HG03108 (cell line): ENCODE results near the gene EDDM13.
"Not testable (repeated sequence)": the region's sequence is repeated elsewhere in the genome, so short reads cannot be mapped to it uniquely, and the experiment has no call there.

Source experiments
- ATAC-seq: cut with Tn5 transposase; IDR thresholded peaks from one replicate; pipeline ENCODE4 v1.9.1; 2021; ENCODE audit warnings: moderate library complexity; ENCODE audit not compliant: unreplicated experiment

EDDM13 gene, protein sequence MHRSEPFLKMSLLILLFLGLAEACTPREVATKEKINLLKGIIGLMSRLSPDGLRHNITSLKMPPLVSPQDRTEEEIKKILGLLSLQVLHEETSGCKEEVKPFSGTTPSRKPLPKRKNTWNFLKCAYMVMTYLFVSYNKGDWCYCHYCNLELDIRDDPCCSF

DNA sequence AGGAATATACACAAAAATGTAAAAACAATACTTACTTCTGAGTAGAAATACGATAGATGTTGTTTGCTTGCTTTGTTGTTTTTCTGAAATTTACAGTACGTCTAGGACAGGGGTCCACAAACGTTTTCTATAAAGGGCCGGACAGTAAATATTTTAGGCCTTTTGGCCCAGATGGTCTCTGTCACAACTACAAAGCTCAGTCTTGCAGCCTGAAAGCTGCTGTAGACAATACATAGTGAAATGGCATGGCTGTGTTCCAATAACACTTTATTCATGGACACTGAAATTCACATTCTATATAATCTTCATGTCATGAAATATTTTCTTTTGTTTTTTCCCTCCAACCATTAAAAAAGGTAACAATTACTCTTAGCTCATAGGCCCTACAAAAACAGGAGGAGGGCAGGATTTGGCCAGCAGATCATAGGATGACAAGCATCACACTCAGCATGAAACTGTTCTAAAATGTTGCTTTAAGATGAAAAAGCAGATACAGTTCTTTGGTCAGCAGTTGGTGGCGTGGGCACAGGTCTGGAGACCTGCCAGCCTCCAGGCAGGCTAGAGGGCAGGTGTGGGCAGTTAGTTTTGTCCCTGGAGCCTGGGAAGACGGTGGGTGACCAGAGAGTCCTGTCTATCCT lies at the start of gene EDDM13:
Gene EDDM13, plus strand, starts transcription at position 588 of the 638 bp plus-strand sequence. CDS start 87 bp downstream, outside the sequence.
- no peak for ATAC-seq

DNA sequence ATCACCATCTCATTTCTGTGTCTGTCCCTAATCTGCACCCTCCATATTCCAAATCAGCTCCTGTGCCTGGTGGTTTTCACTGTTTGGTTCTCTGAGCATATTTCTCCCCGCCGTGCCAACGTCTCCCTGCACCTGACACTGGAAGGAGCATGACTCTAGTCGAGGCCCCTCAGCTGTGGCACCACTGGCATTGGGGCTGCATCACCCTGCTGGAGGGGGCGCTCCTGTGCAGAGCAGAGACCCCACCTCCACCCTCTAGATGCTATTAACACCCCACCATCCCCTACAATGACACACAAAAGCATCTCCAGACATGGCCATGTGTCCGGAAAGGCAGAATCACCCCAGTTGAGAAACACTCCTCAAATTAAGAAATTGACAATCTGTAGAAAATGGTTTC lies 49.6 kb upstream of the EDDM13 start:
- no peak for ATAC-seq

DNA sequence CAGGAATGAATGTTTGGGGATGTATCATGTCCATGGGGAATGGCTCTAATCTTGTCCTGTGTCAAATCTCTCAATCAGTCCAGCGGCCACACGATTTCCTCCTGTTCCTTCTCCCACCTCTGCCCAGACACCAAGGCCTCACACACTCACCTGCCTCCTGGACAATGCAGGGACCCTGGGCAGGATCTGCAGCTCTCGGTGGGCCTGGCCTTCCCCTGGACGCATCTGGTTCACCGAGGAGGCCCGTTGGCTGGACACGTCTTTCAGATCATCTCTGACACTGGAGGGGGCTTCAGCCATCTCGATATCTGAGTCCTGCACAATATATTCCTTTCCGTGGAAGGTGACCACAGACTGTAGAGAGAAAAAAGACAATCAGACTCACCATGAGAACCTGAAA lies 49.1 kb upstream of the EDDM13 start:
- no peak for ATAC-seq

DNA sequence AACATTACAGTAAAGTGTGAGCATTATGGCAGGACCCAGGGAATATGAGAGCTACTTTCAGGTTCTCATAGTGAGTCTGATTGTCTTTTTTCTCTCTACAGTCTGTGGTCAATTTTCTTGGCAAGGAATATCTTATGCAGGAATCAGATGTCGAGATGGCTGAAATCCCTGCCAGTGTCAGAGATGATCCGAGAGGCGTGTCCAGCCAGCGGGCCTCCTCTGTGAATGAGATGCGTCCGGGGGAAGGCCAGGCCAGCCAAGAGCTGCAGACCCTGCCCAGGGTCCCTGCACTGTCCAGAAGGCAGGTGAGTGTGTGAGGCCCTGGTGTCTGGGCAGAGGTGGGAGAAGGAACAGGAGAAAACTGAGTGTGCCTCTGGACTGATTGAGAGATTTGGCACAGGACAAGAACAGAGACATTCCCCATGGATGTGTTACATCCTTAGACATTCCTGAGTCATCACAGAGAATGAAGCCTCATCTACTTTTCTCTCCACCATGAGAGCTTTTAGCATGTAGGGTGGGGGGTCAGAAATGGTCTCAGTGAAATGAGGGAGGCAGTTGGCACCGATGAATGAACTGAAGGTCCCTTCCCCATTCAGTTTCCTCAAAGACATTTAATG lies 27.3 kb upstream of the EDDM13 start:
- no peak for ATAC-seq

DNA sequence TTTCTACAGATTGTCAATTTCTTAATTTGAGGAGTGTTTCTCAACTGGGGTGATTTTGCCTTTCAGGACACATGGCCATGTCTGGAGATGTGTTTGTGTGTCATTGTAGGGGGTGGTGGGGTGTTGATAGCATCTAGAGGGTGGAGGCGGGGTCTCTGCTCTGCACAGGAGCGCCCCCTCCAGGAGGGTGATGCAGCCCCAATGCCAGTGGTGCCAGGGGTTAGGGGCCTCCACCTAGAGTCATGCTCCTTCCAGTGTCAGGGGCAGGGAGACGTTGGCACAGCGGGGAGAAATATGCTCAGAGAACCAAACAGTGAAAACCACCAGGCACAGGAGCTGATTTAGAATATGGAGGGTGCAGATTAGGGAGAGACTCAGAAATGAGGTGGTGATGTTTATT lies 26.8 kb upstream of the EDDM13 start:
- ATAC-seq: not testable (repeated sequence)

DNA sequence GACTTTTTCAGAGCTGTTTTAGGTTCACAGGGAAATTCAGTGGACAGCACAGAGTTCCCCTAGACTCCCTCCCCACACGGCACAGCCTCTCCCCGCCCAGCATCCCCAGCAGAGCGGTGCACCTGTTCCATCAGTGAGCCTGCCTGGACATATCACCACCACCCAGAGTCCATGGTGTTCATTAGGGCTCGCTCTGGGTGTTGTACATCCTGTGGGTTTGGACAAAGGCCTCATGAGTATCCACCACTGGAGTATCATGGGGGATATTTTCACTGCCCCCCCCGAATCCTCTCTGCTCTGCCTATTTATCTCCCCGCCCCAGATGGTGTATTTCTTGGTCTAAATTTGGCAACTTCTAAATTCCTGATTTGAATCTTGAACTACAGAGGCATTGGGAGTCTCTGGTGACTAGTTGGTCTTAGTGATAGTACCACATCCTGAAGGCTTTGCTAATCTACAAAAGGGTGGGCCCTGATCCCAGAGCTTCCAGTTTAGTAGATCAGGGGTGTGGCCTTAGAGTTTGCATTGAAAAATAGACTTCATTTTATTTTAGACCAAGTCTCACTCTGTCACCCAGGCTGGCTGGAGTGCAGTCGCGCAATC lies 23.7 kb upstream of the EDDM13 start:
- not testable (repeated sequence) for ATAC-seq

DNA sequence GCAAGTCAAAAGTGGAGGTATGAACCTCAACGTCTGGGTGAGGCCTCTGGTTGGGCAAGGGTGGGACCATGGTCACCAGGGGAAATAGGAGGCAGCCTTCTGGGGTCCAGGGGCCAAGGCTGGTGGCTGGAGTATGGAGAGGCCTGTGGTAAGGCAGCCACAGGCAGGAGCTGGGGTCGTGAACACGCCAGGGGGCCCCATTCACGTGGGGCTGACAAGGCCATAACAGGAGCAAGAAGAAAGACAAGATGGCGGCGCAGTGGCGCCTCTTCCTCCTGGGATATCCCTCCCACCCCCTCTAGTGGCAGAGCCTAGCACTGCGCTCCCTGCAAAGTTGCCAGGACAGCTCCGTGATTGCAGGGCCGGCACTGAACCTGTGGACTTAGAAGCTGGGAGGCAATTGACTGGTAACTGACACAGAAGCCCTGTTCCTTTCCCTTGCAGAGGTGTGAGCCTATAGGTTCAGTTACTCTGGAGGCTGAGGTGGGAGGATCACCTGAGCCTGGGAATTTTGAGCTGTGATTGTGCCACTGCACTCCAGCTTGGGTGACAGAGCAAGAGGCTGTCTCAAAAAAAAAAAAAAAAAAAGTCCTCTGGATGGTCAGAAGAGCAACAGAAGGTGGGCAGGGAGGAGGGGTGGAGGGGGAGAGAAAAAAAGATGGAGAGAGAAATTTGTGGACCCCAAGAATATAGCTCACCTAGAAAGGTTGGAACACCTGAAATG lies 19.7 kb upstream of the EDDM13 start:
- no peak for ATAC-seq

DNA sequence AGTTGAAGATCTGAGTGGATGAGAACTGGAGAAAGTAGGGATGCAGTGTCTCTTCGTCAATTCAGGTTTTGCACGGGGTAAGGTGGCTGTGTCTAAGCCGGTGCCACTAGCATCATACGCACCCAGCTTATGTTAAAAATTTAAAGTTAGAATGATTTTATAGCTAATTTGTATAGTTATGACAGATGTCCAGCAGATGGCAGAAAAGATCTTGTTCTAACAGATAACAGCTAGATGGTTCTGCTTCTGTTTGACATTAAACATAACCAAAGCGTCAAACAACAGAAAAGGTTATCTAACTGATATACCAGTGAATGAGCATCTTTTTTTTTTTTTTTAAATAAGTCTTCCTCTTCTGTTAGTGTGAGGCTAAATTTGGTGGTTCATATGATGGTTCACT lies 18.8 kb upstream of the EDDM13 start:
- ATAC-seq: no peak

DNA sequence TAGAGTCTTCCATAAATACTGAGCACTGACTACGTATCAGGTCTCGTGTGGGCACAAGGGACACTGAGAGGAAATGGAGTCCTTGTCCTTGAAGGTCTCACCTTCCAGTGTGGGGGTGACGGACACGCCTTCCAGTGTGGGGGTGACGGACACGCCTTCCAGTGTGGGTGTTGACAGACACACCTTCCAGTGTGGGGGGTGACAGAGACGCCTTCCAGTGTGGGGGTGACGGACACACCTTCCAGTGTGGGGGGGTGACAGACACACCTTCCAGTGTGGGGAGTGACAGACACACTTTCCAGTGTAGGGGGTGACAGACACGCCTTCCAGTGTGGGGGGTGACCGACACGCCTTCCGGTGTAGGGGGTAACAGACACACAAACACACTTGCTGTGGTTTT lies 14.3 kb upstream of the EDDM13 start:
- no peak for ATAC-seq

DNA sequence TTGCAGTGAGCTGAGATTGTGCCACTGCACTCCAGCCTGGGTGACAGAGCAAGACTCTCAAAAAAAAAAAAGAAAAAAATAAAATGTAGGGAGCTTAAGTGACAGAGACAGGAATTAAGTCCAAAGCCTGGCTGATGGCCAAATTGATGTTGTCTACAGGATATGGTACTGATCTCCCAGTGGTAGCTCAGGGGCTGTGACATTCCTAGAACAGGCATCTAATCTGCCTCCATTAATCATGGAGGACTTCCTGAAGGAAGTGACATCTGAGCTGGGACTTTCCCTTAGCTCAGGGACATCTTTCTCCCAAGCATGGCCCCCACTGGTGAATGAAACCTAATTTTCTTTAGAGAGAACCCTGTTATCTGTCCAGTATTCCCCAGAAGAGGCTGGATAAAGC lies 11.4 kb upstream of the EDDM13 start:
- ATAC-seq: no peak

DNA sequence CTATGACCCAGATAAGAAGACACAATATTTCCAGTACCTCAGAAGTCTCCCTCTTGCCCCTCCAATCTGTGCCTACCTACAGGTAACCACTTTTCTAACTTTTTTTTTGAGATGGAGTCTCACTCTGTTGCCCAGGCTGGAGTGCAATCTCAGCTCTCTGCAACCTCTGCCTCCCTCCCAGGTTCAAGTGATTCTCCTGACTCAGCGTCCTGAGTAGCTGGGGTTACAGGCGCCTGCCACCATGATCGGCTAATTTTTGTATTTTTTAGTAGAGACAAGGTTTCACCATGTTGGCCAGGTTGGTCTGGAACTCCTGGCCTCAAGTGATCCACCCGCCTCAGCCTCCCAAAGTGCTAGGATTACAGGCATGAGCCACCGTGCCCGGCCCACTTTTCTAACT lies 10.6 kb upstream of the EDDM13 start:
- not testable (repeated sequence) for ATAC-seq

DNA sequence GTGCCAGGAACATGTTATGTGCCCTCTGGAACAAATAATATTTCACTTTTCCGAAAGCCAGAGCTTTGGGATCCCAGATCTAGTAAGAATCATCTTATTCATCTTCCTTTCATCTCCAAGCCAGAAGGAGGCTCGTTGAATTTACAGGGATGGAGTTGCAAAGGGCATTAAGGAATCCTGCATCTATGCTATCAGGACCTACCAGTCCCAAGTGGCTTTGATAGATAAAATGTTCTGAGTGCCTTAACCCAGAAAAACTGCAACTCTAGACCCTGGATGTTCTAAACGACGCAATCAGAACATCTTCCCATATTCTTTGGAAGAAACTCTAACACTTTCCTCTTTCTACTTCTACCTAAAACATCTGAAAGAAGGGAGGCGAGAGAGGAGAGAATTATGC lies 9.2 kb upstream of the EDDM13 start:
- no peak for ATAC-seq

DNA sequence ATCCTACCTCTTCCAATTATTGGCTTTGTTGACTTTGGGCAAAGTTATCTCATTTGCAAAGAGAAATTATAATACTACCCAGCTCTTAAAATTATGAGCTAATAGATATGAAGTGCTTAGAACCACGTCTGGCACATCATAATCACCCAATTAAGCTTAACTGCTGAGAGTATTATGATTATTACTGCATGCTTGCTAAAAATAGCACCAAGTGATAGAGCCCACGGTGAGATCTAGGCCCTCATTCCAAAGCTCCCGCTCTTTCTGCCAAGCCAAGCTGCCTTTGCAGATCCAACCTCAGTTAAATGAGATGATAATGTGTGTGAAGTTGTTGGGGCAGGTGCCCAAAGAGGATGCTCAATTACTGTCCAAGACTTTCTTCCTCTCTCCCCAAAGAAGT lies 6.5 kb upstream of the EDDM13 start:
- ATAC-seq: no peak

DNA sequence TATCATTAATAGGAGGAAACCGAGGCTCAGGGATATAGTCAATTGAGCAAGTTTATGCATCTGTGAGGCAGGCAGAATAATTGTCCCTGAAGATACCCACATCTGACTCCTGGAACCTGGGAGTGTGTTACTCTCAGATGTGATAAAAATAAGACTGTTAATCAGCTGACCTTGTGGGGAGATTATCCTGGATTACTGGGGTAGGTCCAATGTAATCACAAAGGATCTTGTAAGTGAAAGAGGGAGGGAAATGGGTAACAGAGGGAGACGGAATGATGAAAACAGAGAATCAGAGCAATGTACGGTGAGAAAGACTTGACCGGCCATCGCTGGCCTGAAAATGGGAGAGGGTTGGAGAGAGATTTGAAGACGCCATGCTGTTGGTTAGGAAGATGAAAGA lies 3.2 kb upstream of the EDDM13 start:
- no peak for ATAC-seq

DNA sequence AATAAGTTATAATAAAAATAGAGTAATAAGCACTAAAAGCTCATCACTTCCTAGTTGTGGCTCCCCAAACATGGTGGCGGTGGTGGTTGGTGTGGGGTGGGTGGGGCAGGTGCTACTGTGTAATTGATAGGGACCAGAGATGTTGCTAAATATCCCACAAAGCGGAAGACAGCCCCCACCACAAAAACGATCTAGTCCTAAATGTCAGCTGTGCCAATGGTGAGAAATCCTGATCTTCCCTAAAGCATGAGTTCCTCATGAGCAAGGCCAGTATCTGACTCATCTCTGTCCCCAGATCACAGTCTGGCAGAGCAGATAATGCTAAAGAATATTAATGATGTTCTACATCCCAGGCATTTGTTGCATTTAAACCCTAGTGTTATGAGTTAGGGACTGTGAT lies 1.9 kb upstream of the EDDM13 start:
- no peak for ATAC-seq

DNA sequence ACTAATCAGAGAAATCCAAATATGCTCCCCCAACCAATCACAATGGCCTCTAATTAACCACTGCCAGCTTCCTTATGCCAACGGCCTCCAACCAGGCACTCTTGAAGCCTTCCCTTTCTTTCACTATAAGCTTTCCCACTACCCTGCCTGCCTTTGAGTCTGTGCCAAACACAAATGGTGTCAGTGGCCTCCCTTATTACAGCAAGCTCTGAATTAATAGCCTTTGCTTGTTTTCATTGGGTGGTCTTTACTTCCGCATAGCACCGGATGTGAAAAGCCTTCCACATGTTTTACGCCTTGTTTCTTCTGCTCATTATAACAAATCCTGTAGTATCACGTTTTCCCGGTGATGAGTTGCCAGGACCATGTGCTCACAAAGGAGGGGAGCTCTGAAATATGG lies 1.4 kb upstream of the EDDM13 start:
- no peak for ATAC-seq

DNA sequence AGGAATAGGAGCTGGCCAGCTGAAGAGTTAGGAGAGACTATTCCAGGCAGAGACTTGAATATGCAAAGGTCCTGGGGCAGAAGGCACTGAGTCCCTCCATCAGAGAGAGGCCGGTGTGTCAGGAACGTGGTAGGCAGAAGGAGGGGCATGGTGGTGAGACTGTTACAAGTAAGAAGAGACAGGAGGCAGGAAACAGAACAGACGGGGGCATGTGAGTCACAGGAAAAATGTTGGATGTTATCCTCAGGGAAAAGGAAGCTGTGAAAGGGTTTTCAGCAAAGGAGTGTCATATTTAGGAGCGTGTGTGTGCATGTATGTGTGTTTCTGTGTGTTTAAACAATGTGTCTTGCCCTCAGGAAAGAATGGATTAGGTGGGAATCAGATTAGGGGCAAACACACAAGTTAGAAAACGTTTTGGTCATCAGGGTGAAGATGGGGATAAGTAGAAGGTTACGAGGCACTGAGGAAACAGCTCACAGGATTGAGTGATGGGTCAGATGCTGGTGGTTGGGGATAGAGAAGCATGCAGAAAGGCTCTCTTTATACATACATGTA lies 1.1 kb downstream of the EDDM13 start:
- ATAC-seq: no peak

DNA sequence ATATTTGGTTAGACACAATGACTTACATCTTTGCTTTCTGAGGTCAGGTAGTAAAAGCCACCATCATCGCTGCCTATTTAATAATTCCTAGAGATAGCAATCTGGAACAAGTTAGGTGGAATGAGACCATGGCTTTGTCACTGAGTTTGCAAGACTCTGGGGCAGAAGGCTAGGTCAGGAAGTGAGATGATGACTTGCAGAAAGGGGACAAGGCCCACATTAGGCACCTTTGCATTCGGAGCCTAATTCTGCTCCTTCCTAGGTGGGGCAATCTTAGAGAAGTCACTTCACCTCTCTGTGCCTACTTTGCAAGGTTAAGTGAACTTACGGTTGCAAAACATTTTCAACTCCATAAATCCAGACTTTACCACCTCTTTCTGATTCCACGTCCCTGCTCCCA lies 10.3 kb downstream of the EDDM13 start:
- no peak for ATAC-seq

DNA sequence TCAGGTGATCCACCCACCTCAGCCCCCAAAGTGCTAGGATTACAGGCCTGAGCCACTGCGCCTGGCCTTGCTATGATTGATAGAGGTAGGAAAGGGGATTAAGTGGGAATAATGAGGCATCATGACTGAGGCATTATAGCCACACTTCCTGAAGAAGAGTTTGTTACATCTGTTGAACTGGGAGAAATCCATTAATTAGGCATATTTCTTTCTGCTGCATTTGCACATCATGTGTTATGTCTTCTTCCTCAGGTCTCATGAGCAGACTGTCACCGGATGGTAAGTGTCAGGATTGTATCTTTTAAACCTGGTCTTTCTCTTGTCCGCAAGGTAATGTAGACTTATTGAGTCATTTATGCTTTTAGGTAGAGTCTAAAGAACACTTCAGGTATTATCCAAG lies 12.2 kb downstream of the EDDM13 start:
- no peak for ATAC-seq

DNA sequence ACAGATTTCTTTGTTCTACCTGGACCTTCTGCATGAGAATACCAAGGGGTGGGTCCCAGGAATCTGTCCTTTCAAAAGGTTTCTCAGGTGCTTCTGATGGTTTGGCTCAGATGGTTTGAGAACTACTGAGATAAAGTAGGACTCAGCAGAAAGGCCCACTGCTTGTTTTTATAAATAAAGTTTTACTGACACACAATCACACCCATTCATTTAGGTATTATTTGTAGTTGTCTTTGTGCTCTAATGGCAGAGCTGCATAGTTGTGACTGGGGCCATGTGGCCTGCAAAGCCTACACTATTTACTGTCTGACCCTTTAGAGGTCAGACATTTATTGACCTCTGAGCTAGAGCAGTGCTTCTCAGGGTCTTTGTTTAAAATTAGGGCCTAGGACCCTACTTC lies 17.6 kb downstream of the EDDM13 start:
- ATAC-seq: no peak

DNA sequence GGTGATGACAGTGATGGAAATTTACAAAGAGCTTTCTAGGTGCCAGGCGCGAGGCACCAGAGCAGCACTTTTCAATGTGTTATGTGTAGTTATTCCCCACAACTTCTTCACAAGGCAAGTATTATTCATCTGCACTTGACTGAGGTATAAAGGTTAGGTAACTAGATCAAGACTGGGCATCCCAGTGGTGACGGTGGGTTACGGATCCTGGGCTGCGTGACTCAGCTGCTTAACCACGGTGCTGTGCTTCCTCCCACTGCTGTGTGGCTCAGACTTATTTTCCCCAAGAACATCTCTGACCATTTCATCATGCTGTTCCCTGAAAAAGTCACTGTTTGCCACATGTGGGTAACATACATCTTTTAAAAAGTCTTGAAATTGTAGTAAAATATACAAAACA lies 19.3 kb downstream of the EDDM13 start:
- ATAC-seq: no peak
